GM12892 (cell line): ENCODE results near the gene NLRX1.

Experiments
- POLR2A ChIP-seq: IDR thresholded peaks from 2 replicates; pipeline ENCODE4 v1.6.1; 2011; ENCODE audit warnings: low read depth, low read length, control low read depth
- POLR2AphosphoS5 ChIP-seq: IDR thresholded peaks from 2 replicates; pipeline ENCODE4 v1.6.1; 2011; ENCODE audit warnings: low read depth, low read length, control low read depth

GRCh38 chr11:119168471-119169281 is at the start of gene NLRX1:
- TF ChIP-seq POLR2AphosphoS5 (peak; percentile 66; the same call in 1 of the 2 replicates), POLR2A (peak; percentile 80)
